ENCODE measurements around the gene ERG. TPM values are rescaled to one million over a fixed set of nuclear protein-coding genes. Genes with fewer than 3 reads are reported as not detected.

The ERG gene
- total RNA-seq, 1 donor from 2014 or later, result not detected

- Mint-ChIP-seq H3K4me1 (ENCODE audit: low read depth) (peaks cover 4% of the 10 kb centered on the region), H3K27ac (no peak overlapping the region), H3K36me3 (ENCODE audit: insufficient read depth) (no peaks in the 10 kb centered on the region), H3K9me3 (ENCODE audit: low read depth) (no peaks in the 10 kb centered on the region), H3K27me3 (peaks cover 57% of the 10 kb centered on the region), H3K4me3 (ENCODE audit: low read depth) (no peak overlapping the region)
- DNase-seq (ENCODE audit: low spot score, unreplicated experiment), result peak; percentile 82
- TF ChIP-seq CTCF (IDR thresholded peaks at IDR 0.05; ENCODE audit: unreplicated experiment), result peak; percentile 99
Measured at GRCh38 chr21:38355992-38356781, 142.1 kb downstream of the ERG start.

GRCh38 chr21:38355353-38355752 is 142.9 kb downstream of the ERG start:
- peaks cover 54% of the 10 kb centered on the region for H3K27me3 Mint-ChIP-seq
- no peak overlapping the region for H3K4me3 Mint-ChIP-seq (ENCODE audit: low read depth)
- peaks cover 5% of the 10 kb centered on the region for H3K4me1 Mint-ChIP-seq (ENCODE audit: low read depth)
- H3K27ac Mint-ChIP-seq, result no peak overlapping the region
- no peak for TF ChIP-seq CTCF (IDR thresholded peaks at IDR 0.05; ENCODE audit: unreplicated experiment)
- H3K9me3 Mint-ChIP-seq (ENCODE audit: low read depth), result no peaks in the 10 kb centered on the region
- no peak for DNase-seq (ENCODE audit: low spot score, unreplicated experiment)
- H3K36me3 Mint-ChIP-seq (ENCODE audit: insufficient read depth), result no peaks in the 10 kb centered on the region

GRCh38 chr21:38354746-38355145 is 143.5 kb downstream of the ERG start:
- H3K27ac Mint-ChIP-seq, result no peak overlapping the region
- no peak for TF ChIP-seq CTCF (IDR thresholded peaks at IDR 0.05; ENCODE audit: unreplicated experiment)
- no peaks in the 10 kb centered on the region for H3K36me3 Mint-ChIP-seq (ENCODE audit: insufficient read depth)
- DNase-seq (ENCODE audit: low spot score, unreplicated experiment), result no peak
- H3K4me1 Mint-ChIP-seq (ENCODE audit: low read depth), result peaks cover 5% of the 10 kb centered on the region
- no peak overlapping the region for H3K4me3 Mint-ChIP-seq (ENCODE audit: low read depth)
- H3K9me3 Mint-ChIP-seq (ENCODE audit: low read depth), result no peaks in the 10 kb centered on the region
- H3K27me3 Mint-ChIP-seq, result peaks cover 51% of the 10 kb centered on the region

- Mint-ChIP-seq H3K4me3 (ENCODE audit: low read depth) (no peak overlapping the region), H3K9me3 (ENCODE audit: low read depth) (no peaks in the 10 kb centered on the region), H3K36me3 (ENCODE audit: insufficient read depth) (no peaks in the 10 kb centered on the region), H3K27ac (no peak overlapping the region), H3K27me3 (peaks cover 48% of the 10 kb centered on the region), H3K4me1 (ENCODE audit: low read depth) (peaks cover 5% of the 10 kb centered on the region)
- no peak for DNase-seq (ENCODE audit: low spot score, unreplicated experiment)
- TF ChIP-seq CTCF (IDR thresholded peaks at IDR 0.05; ENCODE audit: unreplicated experiment), result no peak
Measured at GRCh38 chr21:38354231-38354630, 144.0 kb downstream of the ERG start.

- no peaks in the 10 kb centered on the region for H3K36me3 Mint-ChIP-seq (ENCODE audit: insufficient read depth)
- peaks cover 7% of the 10 kb centered on the region for H3K4me1 Mint-ChIP-seq (ENCODE audit: low read depth)
- no peaks in the 10 kb centered on the region for H3K9me3 Mint-ChIP-seq (ENCODE audit: low read depth)
- peaks cover 43% of the 10 kb centered on the region for H3K27me3 Mint-ChIP-seq
- DNase-seq (ENCODE audit: low spot score, unreplicated experiment), result peak; percentile 47
- H3K27ac Mint-ChIP-seq, result no peak overlapping the region
- H3K4me3 Mint-ChIP-seq (ENCODE audit: low read depth), result no peak overlapping the region
- peak; percentile 77 for TF ChIP-seq CTCF (IDR thresholded peaks at IDR 0.05; ENCODE audit: unreplicated experiment)
Measured at GRCh38 chr21:38352536-38353219, 145.6 kb downstream of the ERG start.
